ENCODE data around the gene IMPDH1.

DNA sequence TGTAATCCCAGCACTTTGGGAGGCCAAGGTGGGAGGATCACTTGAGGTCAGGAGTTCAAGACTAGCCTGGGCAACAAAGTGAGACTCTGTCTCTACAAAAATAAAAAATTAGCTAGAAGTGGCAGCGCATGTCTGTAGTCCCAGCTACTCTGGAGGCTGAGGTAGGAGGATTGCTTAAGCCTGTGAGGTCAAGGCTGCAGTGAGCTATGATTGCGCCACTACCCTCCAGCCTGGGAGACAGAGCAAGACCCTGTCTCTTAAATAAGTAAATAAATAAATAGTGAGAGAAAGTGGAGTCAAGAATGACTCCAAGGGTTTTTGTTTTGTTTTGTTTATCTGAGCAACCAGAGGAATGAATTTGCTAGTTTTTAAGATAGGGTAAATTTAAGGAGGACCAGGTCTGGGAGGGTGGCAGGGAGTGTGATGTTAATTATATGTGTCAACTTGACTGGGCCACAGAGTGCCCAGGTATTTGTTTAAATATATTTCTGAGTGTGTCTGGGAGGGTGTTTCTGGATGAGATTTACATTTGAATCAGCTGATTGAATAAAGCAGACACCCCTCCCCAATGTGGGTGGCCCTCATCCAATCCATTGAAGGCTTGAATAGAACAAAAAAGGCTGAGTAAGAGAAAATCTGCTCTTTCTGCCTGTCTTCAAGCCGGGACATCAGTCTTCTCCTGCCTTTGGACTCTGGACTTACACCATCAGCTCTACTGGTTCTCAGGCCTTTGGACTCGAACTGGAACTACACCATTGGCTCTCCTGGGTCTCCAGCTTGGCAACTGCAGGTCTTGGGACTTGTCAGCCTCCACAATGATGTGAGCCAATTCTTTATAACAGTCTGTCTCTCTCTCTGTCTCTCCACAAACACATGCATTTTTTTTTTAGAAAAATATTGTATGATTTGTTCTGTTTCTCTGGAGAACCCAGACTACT is 23.5 kb downstream of the IMPDH1 start:
- TF ChIP-seq YY1 (IDR thresholded peaks at IDR 0.05; ENCODE audit: low read depth): no peak
- TF ChIP-seq CREB1 (IDR thresholded peaks at IDR 0.05; ENCODE audit: low read depth): no peak
- TF ChIP-seq EP300 (IDR thresholded peaks at IDR 0.05; ENCODE audit: borderline replicate concordance): no peak
- no peak for TF ChIP-seq ZBTB7A (IDR thresholded peaks at IDR 0.05; ENCODE audit: low read depth)

Data from Ishikawa (cell line).